HG03354 (cell line): ENCODE results near the gene FAM181A.
A peak's percentile ranks its signal among the peaks of the same experiment; 100 is the strongest.

Experiments
- ATAC-seq: cut with Tn5 transposase; IDR thresholded peaks from one replicate; pipeline ENCODE4 v1.9.1; 2021; ENCODE audit warnings: mild to moderate bottlenecking; ENCODE audit not compliant: unreplicated experiment, poor library complexity, severe bottlenecking

The FAM181A gene

DNA sequence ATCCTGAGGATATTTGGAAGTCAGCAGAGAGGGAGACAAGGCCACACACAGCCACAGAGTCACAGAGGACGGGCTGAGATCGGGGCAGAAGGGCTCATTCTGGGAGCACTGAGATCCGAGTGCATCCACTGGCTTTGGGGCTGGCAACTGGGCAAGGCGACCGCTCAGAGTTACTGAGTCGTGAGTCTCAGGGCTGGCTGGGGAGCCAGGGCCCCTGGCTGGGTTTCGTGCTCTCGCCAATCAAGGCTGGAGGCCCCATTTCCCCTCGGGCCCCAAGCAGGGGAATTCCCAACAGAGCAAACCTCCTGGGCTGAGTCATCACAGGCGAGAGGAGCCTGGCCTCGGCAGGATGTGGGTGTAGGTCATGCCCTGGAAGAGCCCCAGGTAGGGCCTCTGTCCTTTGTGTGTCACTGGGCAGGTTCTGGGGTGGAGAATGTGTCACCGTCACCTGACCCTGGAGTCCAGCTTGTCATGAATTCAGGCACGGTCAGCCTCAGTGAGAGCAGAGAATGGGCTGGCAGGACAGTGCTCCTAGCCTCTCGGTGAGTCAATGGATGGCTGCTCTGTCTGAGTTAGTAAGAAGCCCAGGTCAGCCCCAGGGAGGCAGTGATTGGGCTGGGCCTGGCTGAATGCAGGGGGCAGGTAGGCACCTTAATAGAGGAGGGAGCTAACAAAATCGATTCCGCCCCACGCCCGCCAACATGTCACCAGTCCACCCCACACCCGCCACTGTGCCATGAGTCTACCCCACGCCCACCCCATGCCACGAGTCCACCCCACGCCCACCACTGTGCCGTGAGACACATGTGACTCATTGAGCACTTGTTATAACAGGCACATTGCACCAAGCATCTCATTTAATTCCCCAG is 32.3 kb downstream of the FAM181A start:
- ATAC-seq, result peak; percentile 70

GRCh38 chr14:93960108-93960475 is 32.9 kb downstream of the FAM181A start:
- no peak for ATAC-seq

- no peak for ATAC-seq
Observed at GRCh38 chr14:93960774-93961438, 33.8 kb downstream of the FAM181A start.

DNA sequence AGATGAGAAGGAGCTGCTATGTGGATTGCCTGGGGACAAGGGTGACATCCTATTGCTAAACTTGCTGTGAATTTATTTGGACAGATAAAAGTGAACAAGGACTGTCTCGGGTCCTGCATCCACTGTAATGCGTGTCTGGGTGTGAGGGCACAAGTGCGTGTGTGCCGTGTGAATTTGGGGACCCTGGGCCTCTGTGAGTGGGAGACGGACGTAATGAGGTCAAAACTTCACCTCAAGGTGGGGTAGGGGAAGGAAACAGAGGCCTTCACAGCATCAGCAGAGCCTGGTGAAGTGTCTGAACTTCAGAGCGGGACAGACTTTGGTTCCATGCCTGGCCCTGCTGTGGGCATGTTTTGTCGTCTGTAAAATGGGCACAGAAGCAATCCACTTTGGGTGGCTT is 34.5 kb downstream of the FAM181A start:
- no peak for ATAC-seq

GRCh38 chr14:93962701-93963601 is 35.8 kb downstream of the FAM181A start:
- ATAC-seq, result peak; percentile 68

- ATAC-seq, result no peak
Observed at GRCh38 chr14:93963692-93964091, 36.5 kb downstream of the FAM181A start.

DNA sequence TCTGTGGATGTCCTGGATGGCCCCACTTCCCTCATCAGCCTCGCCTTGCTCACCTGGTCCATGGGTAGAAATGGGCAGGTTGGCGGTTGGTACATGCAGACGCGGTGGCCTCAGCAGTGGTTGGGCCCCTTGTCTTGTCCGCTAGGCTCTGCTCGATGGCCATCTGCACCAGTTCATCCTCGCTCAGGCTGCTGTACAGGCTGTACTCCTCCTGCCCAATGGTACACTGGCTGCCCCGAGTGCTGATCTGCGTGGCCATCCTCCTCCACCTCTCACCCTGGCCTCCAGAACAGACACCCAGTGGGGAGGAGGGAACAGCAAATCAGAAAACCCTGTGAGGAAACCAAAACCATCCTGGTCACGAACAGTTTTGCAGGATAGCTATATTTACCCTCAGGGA is 37.1 kb downstream of the FAM181A start:
- no peak for ATAC-seq

- no peak for ATAC-seq
Observed at GRCh38 chr14:93964820-93965286, 37.7 kb downstream of the FAM181A start.

GRCh38 chr14:93965287-93965821 is 38.2 kb downstream of the FAM181A start:
- no peak for ATAC-seq

GRCh38 chr14:93965946-93966474 is 38.9 kb downstream of the FAM181A start:
- ATAC-seq, result no peak

GRCh38 chr14:93967637-93968250 is 40.6 kb downstream of the FAM181A start:
- ATAC-seq, result peak; percentile 42

DNA sequence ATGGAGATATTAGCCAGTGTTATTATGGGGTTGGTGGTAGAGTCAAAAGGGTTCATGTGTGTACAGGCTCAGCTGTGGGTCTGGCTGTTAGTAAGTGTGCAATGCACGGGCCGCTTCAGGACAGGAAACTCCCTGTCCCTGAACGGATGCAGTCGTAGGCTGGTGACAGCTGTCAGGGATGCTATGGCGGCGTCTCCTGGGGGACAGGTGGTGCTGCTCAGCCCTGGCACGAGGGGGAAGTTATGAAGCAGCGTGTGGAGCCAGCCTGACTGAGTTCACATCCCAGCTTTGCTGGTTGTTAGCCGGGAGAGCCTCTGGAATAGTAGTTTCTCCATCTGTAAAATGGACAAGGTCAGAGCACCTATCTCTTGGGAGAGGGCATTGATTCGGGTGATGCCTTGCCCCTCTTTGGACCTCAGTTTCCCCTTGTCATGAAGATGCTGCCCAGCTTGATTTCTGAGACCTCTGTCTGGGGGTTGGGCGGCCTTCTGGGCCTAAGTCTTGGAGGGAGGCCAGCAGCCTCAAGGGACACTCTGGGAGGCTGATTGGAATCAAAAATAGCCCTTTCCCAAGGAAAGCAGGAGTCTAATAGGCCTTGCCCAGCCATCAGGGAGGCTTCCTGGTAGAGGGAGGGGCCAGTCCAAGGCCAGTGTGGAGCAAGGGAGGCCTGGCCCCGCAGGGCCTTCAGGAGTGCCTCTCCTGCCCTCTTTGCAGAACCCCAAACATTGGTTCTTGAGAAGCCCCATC is 42.1 kb downstream of the FAM181A start:
- peak; percentile 31 for ATAC-seq

- peak; percentile 37 for ATAC-seq
Observed at GRCh38 chr14:93970585-93970964, 43.4 kb downstream of the FAM181A start.

DNA sequence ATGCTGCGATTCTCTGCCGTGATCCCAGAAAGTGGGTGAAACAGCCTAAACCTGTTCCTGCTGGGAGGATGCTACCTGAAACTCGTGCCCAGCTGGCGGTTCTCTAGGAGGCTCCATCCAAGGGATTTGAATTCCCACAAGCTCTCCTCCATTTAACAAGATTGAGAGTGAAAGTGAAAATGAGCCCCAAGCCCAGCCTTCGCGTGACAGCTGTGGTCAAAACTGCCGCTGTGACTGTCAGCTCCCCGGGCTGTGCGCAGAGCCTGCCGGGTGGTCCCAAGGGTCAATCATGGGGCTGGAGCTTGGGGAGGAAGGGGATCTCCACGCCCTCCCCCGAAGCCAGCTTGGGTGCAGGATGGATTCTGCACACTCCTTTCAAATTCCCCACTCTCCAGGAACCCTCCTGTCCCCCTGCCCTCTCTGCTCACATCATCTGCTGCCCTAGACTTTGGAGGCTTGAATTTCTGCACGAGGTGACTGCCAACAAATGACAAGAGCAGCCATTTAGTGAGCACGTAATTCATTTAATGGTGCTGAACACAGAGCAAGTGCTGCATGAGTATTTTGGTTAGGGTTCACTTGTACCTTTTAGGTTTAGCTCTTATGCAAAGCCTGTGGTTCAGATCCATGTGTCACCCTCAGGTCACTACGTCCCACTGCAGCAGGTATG is 44.0 kb downstream of the FAM181A start:
- ATAC-seq, result peak; percentile 54

DNA sequence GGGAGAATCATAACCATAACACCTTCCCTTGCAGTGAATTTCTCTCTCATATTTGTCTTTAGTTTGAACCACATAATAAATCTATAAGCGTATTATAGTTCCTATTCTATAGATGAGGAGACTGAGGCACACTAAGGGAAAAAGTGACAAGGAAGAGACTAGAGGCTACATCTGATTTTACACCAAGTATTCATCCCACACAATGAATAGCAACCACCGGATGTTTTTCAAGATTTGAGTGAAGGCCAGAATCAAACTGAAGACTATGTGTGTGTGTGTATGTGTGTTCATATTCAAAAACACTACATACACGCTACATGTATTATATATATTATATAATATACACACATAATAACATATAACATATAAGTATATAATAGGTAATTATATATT is 44.5 kb downstream of the FAM181A start:
- no peak for ATAC-seq

DNA sequence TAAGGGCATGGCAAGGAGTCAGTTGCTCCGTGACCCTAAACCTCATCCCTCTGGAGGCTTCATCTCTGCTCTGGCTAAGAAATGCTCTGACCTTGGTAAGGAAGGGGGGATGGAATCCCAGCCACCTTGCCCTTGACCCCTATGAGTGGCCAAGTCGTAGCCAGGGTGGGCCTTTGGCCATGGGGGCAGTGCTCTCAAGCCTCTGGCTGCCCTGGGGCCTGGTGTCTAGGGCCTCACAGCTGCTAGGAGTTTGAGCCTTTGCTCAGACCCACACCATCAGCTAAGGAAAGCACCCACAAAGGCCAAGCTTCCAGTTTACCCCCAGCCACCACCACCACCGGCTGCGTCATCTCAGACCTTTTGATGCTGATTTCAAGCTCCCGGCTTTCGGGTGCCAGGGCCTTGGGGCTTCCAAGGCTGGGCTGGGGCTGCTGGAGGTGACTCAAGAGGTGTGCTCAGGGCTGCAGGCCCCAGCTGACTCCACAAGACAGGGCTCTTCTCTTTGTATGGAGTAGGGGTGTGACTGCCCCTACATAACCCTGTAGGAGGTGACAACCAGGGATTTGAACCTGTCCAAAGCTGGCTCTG is 45.6 kb downstream of the FAM181A start:
- ATAC-seq, result no peak

- ATAC-seq, result no peak
Observed at GRCh38 chr14:93973607-93974006, 46.5 kb downstream of the FAM181A start.

GRCh38 chr14:93974299-93974698 is 47.2 kb downstream of the FAM181A start:
- ATAC-seq, result no peak
